AG04450 (cell line): ENCODE results near the gene RIC8A. TPM values are rescaled to one million over a fixed set of nuclear protein-coding genes. Genes with fewer than 3 reads are reported as not detected.

ENCODE experiments used
- CTCF ChIA-PET: fragments of 300-600, 350-600 bp; formaldehyde crosslinking; extraction: SDS; loops from one replicate; lab custom pipeline; 2022; ENCODE audit warnings: antibody characterized with exemption, inconsistent platforms; lab: Charles Lee
- POLR2A ChIA-PET: fragments of 350-600 bp; formaldehyde crosslinking; extraction: SDS; loops from one replicate; lab custom pipeline; 2021; ENCODE audit warnings: antibody characterized with exemption, inconsistent platforms; lab: Yijun Ruan, JAX
- DNase-seq: peaks from one replicate; pipeline ENCODE4 v3.0.0-alpha.2; 2011; ENCODE audit warnings: low read depth, low spot score
- H3K27ac ChIP-seq: one replicate; pipeline ENCODE4 v1.5.1; 2012; ENCODE audit warnings: low read depth, low read length, control low read depth
- H3K27me3 ChIP-seq: one replicate; pipeline ENCODE4 v1.6.0; 2012; ENCODE audit warnings: low read length; ENCODE audit not compliant: control insufficient read depth, insufficient read depth
- H3K4me3 ChIP-seq: 2 replicates; pipeline ENCODE4 v1.5.1; 2011; ENCODE audit warnings: mild to moderate bottlenecking, low read depth, low read length, control low read depth
- H3K9me3 ChIP-seq: 2 replicates; pipeline ENCODE4 v1.5.1; 2012; ENCODE audit warnings: low read length; ENCODE audit not compliant: control insufficient read depth, insufficient read depth
- polyA plus RNA-seq: library from polyadenylated mRNA; depleted of rRNA; stranded (reverse); fragments of >200 nt; gene quantifications from 2 replicates; pipeline ENCODE4 v1.2.3, GENCODE V29; 2011
- TF ChIP-seq, protein P1 (sequence below): IDR thresholded peaks from 2 replicates; pipeline ENCODE4 v1.5.1; 2011; ENCODE audit warnings: low read depth, low read length, control low read depth, inconsistent platforms

Gene RIC8A
- polyA plus RNA-seq, 1 experiment: 118 TPM

DNA sequence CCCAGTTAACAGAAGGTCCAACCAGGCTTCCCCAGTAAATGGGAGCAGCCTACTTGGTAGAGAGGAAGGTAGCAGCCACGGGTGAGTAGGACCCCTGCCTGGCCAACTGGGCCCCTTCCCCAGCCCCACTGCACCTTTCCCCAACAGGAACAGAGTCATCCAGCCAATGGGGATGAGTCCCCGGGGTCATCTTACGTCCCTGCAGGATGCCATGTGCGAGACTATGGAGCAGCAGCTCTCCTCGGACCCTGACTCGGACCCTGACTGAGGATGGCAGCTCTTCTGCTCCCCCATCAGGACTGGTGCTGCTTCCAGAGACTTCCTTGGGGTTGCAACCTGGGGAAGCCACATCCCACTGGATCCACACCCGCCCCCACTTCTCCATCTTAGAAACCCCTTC lies 6.6 kb downstream of the RIC8A start:
- ChIA-PET POLR2A (no interaction called here), CTCF (no interaction called here)
- no peaks in the 10 kb centered on the region for H3K27me3 ChIP-seq
- H3K27ac ChIP-seq: no peak overlapping the region
- TF ChIP-seq, protein P1, sequence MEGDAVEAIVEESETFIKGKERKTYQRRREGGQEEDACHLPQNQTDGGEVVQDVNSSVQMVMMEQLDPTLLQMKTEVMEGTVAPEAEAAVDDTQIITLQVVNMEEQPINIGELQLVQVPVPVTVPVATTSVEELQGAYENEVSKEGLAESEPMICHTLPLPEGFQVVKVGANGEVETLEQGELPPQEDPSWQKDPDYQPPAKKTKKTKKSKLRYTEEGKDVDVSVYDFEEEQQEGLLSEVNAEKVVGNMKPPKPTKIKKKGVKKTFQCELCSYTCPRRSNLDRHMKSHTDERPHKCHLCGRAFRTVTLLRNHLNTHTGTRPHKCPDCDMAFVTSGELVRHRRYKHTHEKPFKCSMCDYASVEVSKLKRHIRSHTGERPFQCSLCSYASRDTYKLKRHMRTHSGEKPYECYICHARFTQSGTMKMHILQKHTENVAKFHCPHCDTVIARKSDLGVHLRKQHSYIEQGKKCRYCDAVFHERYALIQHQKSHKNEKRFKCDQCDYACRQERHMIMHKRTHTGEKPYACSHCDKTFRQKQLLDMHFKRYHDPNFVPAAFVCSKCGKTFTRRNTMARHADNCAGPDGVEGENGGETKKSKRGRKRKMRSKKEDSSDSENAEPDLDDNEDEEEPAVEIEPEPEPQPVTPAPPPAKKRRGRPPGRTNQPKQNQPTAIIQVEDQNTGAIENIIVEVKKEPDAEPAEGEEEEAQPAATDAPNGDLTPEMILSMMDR: no peak
- no peak overlapping the region for H3K4me3 ChIP-seq
- DNase-seq: no peak
- no peaks in the 10 kb centered on the region for H3K9me3 ChIP-seq

DNA sequence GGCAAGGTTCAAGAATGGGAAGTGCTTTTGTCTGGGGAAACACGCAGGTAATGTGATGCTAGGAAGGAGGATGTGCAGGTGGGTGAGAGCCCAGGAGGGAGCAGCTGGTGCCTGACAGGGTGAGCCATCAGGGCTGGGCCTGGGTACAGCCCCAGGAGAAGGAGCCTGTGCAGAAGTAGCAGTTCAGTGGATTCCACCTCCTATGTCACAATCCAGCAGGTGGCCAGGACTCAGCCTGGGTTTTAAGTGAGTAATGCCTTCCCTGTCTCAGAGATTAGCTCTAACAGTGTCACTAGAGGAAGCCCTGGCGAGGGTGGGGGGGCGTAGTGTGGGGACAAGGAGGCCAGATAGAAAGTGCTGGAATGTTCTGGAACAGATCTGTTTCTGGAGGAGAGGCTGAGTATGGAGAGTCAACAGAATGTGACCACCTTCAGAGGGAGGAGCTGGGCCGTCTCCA lies 8.1 kb downstream of the RIC8A start:
- POLR2A ChIA-PET: interaction anchor here (1.9 kb wide), 1 partner anchor 9 kb away, joined by 10 read pairs; the partner anchor contains the start of genes BET1L and RIC8A
- no peak for DNase-seq
- no peak overlapping the region for H3K27ac ChIP-seq
- TF ChIP-seq, protein P1: no peak
- H3K4me3 ChIP-seq: no peak overlapping the region
- no peaks in the 10 kb centered on the region for H3K27me3 ChIP-seq
- H3K9me3 ChIP-seq: no peaks in the 10 kb centered on the region
- CTCF ChIA-PET: interaction anchor here (1.5 kb wide), 1 partner anchor 13 kb away, joined by 3 read pairs; no protein-coding TSS in a partner anchor

DNA sequence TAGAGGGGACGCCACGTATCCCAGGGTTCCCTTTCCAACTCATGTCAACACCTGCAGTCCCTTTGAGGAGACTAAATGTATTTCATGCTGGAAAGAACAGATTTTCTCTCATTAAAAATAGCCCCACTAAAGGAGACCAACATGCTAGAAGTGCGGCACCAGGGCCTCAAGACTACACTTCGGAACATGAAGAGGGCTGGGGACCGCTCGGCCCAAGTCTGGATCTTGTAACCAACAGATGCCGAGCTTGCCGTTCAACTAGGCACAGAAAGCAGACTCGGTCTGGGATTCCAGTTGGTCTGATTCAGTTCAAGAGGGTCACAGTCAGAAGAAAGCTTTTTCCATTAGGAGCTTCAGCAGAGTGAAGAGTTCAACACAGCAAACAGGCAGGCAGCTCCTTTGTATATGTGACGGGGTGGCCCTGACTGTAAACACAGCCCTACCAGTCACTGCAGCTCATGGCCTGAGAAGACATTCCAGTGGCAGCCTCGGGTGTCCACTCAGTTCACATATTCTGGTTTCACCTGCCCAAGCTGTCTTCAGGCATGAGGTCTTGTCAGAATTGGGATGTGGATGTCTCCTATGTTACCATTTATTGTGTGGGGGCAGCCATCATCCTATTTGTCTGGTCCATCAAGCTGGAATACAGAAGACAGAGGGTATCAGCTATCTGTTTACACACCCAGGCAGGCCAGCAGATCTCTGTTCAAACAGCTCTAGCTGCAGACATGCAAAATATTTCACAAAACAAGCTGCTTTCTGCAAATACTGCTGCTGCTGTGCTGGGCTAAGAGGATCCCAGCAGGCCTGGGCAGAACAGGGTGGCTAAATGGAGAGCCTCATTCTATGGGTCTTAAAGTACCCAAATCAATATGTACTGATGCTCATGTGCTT lies 8.8 kb downstream of the RIC8A start:
- POLR2A ChIA-PET: interaction anchor here (1.2 to 1.9 kb wide), 2 partner anchors 9 to 139 kb away, joined by 5 to 10 read pairs; partner anchors contain the start of genes BET1L and RIC8A
- TF ChIP-seq, protein P1: no peak
- no peak for DNase-seq
- Histone ChIP-seq H3K9me3 (no peaks in the 10 kb centered on the region), H3K27me3 (no peaks in the 10 kb centered on the region), H3K4me3 (no peak overlapping the region), H3K27ac (peak overlapping the region; percentile 52)
- CTCF ChIA-PET: interaction anchor here (1.5 kb wide), 1 partner anchor 12 kb away, joined by 3 read pairs; no protein-coding TSS in a partner anchor

DNA sequence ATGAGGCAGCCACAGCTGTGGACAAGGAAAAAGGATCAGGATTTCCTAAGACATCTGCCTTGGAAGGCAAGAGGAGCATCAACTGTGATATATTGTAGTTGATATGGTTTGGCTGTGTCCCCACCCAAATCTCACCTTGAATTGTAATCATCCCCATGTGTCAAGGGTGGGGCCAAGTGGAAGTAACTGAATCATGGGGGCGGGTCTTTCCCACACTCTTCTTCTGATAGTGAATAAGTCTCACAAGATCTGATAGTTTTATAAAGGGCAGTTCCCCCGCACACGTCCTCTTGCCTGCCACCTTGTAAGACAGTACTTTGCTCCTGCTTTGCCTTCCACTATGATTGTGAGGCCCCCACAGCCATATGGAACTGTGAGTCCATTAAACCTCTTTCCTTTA lies 10.2 kb downstream of the RIC8A start:
- CTCF ChIA-PET: no interaction called here
- no peaks in the 10 kb centered on the region for H3K9me3 ChIP-seq
- POLR2A ChIA-PET: interaction anchor here (1.2 to 1.9 kb wide), 2 partner anchors 11 to 138 kb away, joined by 5 to 10 read pairs; partner anchors contain the start of genes BET1L and RIC8A
- DNase-seq: no peak
- peak overlapping the region; percentile 31 for H3K27ac ChIP-seq
- no peak overlapping the region for H3K4me3 ChIP-seq
- TF ChIP-seq, protein P1: no peak
- no peaks in the 10 kb centered on the region for H3K27me3 ChIP-seq
